Measurements from ENCODE around the gene KRTAP19-5. TPM values are rescaled to one million over a fixed set of nuclear protein-coding genes. Genes with fewer than 3 reads are reported as not detected.
A peak's percentile ranks its signal among the peaks of the same experiment; 100 is the strongest.

The KRTAP19-5 gene
- polyA plus RNA-seq, 1 of the 3 experiments (the other 2 are of a cell fraction): not detected

DNA sequence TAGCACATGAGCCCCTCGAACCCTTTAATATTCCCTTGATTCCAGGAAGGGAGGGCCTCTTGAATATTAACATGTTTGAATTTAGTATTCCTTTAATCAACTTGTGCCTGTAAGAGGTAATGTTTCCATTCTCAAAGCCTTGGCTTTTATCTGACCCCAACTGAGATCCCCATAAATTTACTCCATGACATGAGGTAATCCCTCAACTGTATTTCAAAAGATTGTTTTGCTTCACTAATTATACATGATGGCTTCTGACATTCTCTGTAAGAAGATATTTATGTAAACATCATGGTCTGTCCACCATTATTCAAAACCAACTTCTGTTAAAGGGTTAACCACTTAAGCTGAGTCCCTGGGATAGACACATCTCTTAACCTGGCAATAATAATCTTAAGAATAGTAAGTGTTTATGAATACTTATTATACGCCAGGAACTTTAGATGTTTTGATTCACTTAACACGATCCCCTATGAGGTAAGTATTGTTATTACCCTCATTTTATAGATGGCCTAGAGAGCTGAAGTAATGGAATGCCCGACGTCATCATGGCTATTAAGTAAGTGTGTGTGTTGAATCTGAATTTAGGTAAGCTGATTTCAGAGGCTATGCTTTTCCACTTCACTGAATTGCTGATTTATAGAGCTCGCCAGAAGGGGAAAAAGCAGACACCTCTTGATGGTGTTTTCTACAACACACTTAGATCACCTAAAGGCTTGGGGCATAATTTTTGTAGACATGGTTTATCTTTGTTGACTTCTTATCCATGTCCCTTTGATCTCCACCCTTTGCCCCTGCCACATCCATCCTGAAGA, 32.8 kb downstream of the KRTAP19-5 start:
- Histone ChIP-seq H4K20me1 (ENCODE audit: insufficient read depth) (no peaks in the 10 kb centered on the region), H3F3A (replicated peaks; ENCODE audit: insufficient read depth) (no peaks in the 10 kb centered on the region), H3K9me2 (no peaks in the 10 kb centered on the region), H3K9ac (no peak overlapping the region), H3K9me3 (no peaks in the 10 kb centered on the region), H3K79me2 (ENCODE audit: insufficient read depth) (no peaks in the 10 kb centered on the region), H2AFZ (ENCODE audit: low read depth) (no peak overlapping the region), H3K4me2 (no peak overlapping the region), H3K27me3 (ENCODE audit: insufficient read depth) (no peaks in the 10 kb centered on the region), H3K4me3 (ENCODE audit: low read depth in 2 of 2, low read length in 1 of 2) (no peak overlapping the region), H3K27ac (ENCODE audit: low read depth in 2 of 2, low read length in 1 of 2) (no peak overlapping the region), H3K36me3 (replicated peaks in 1 of 2; ENCODE audit: control insufficient read depth in 1 of 2, insufficient read depth in 2 of 2, low read length in 1 of 2) (no peaks in the 10 kb centered on the region), H3K4me1 (ENCODE audit: control insufficient read depth in 1 of 2, insufficient read depth in 2 of 2, low read depth in 1 of 2, low read length in 1 of 2) (no peaks in the 10 kb centered on the region)
- no peak for DNase-seq
- ChIA-PET CTCF (no interaction called here), POLR2A (no interaction called here)
- WGBS (ENCODE audit: low lambda C conversion rate): 1% methylated on average over 6 of the region's 6 CpGs
- TF ChIP-seq RXRA (IDR thresholded peaks at IDR 0.05; ENCODE audit: borderline replicate concordance, low read depth) (no peak), MAX (IDR thresholded peaks at IDR 0.05; ENCODE audit: low read depth) (no peak), TAF1 (IDR thresholded peaks at IDR 0.05; ENCODE audit: borderline replicate concordance, low read depth, low read length) (no peak), NRF1 (IDR thresholded peaks at IDR 0.05; ENCODE audit: low read depth, low read length) (no peak), JUND (IDR thresholded peaks at IDR 0.05) (no peak), TEAD4 (IDR thresholded peaks at IDR 0.05; ENCODE audit: borderline replicate concordance, insufficient read depth) (no peak), NFIC (IDR thresholded peaks at IDR 0.05; ENCODE audit: borderline replicate concordance) (no peak), IRF3 (IDR thresholded peaks at IDR 0.05; ENCODE audit: low read depth, low read length) (no peak)

DNA sequence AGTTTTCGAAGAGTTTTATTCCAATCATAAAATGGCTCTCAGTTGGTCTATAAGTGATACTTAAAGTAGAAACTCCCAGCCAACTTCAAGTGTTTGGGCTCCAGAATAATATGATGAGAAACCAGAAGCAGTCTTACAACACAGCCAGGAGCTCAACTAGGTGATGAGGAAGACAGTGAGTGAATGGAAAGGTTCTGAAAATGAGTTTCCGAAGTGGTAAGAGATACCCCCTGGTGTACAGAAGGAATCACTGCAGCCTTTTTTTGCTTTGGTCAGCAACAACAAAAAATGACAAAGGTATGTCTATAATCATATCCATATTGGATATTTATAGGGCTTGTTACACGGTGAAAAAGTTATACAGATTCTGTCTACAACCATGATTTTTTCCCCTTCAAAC, 38.2 kb downstream of the KRTAP19-5 start:
- POLR2A ChIA-PET: no interaction called here
- Histone ChIP-seq H3K4me2 (no peak overlapping the region), H3K27ac (ENCODE audit: low read depth in 2 of 2, low read length in 1 of 2) (no peak overlapping the region), H3K4me3 (ENCODE audit: low read depth in 2 of 2, low read length in 1 of 2) (no peak overlapping the region; a peak in 1 of 4 replicates), H3F3A (replicated peaks; ENCODE audit: insufficient read depth) (no peaks in the 10 kb centered on the region), H2AFZ (ENCODE audit: low read depth) (no peak overlapping the region), H3K4me1 (ENCODE audit: control insufficient read depth in 1 of 2, insufficient read depth in 2 of 2, low read depth in 1 of 2, low read length in 1 of 2) (no peaks in the 10 kb centered on the region), H3K36me3 (replicated peaks in 1 of 2; ENCODE audit: control insufficient read depth in 1 of 2, insufficient read depth in 2 of 2, low read length in 1 of 2) (no peaks in the 10 kb centered on the region), H3K9me3 (no peaks in the 10 kb centered on the region), H3K9ac (no peak overlapping the region), H3K9me2 (no peaks in the 10 kb centered on the region), H3K79me2 (ENCODE audit: insufficient read depth) (no peaks in the 10 kb centered on the region), H4K20me1 (ENCODE audit: insufficient read depth) (no peaks in the 10 kb centered on the region), H3K27me3 (ENCODE audit: insufficient read depth) (no peaks in the 10 kb centered on the region)
- DNase-seq: peak; percentile 12
- CTCF ChIA-PET: interaction anchor here (0.6 to 0.7 kb wide), 3 partner anchors 9 to 12 kb away, joined by 3 read pairs; no protein-coding TSS in a partner anchor
- 7% methylated on average over 3 of the region's 3 CpGs for WGBS (ENCODE audit: low lambda C conversion rate)
- TF ChIP-seq SMC3 (IDR thresholded peaks at IDR 0.05; ENCODE audit: low read depth, low read length): peak; percentile 32; the same call in 1 of the 2 replicates
- no peak for TF ChIP-seq POLR2AphosphoS5 (IDR thresholded peaks at IDR 0.05; ENCODE audit: low read depth, low read length)
- TF ChIP-seq SIN3A (IDR thresholded peaks at IDR 0.05; ENCODE audit: borderline replicate concordance, low read depth, low read length): no peak
- TF ChIP-seq RXRA (IDR thresholded peaks at IDR 0.05; ENCODE audit: borderline replicate concordance, low read depth): no peak
- TF ChIP-seq RCOR1 (IDR thresholded peaks at IDR 0.05; ENCODE audit: low read length): no peak
- TF ChIP-seq REST (IDR thresholded peaks at IDR 0.05; ENCODE audit: low read depth, low read length): no peak
- no peak for TF ChIP-seq FOXM1 (IDR thresholded peaks at IDR 0.05; ENCODE audit: low read depth)
- no peak for TF ChIP-seq ZBTB33 (IDR thresholded peaks at IDR 0.05; ENCODE audit: borderline replicate concordance, low read depth)
- no peak for TF ChIP-seq MEF2A (IDR thresholded peaks at IDR 0.05; ENCODE audit: borderline replicate concordance, low read depth)
- no peak for TF ChIP-seq MXI1 (IDR thresholded peaks at IDR 0.05; ENCODE audit: low read depth, low read length)
- TF ChIP-seq GATA2 (CRISPR knock-in tag; IDR thresholded peaks at IDR 0.05): no peak
- TF ChIP-seq TAF1 (IDR thresholded peaks at IDR 0.05; ENCODE audit: borderline replicate concordance, low read depth, low read length): no peak
- no peak for TF ChIP-seq RFX5 (IDR thresholded peaks at IDR 0.05; ENCODE audit: low read length)
- no peak for TF ChIP-seq FOSL2 (IDR thresholded peaks at IDR 0.05; ENCODE audit: borderline replicate concordance, low read depth)
- no peak for TF ChIP-seq GABPA (IDR thresholded peaks at IDR 0.05; ENCODE audit: low read depth)
